HEK293 (cell line): ENCODE measurements around the gene FHIT.

Source experiments
- CTCF ChIA-PET: fragments of 350-600 bp; formaldehyde crosslinking; extraction: SDS; loops from one replicate; lab custom pipeline; 2021; ENCODE audit warnings: antibody characterized with exemption; lab: Yijun Ruan, JAX
- POLR2A ChIA-PET: fragments of 300-600 bp; formaldehyde crosslinking; extraction: SDS; loops from one replicate; lab custom pipeline; 2020; ENCODE audit warnings: antibody characterized with exemption, inconsistent platforms; lab: Yijun Ruan, JAX
- H3K27ac ChIP-seq: fragments of 200-500 bp; sonication (Bioruptor generic); 2 replicates; pipeline ENCODE4 v1.5.1; 2014; ENCODE audit warnings: low read depth, low read length, control low read depth, inconsistent platforms; ENCODE audit errors: extremely low read depth
- H3K36me3 ChIP-seq, 2 experiments: fragments of 200-500 bp in 1 of 2; sonication (Bioruptor generic) in 1 of 2; 1 replicate in 1 of 2; 2 replicates in 1 of 2; pipeline ENCODE4 v1.5.1; 2014 to 2017; ENCODE audit warnings: inconsistent platforms in 2 of 2, low read length in 2 of 2; ENCODE audit not compliant: control insufficient read depth in 2 of 2, insufficient read depth in 1 of 2
- H3K4me1 ChIP-seq: fragments of 200-500 bp; sonication (Bioruptor generic); 2 replicates; pipeline ENCODE4 v1.5.1; 2014; ENCODE audit warnings: mild to moderate bottlenecking, low read length, inconsistent platforms; ENCODE audit not compliant: control insufficient read depth, insufficient read depth
- H3K4me3 ChIP-seq: 2 replicates; pipeline ENCODE4 v1.5.1; 2011; ENCODE audit warnings: low read depth, mild to moderate bottlenecking, control low read depth, low read length, moderate library complexity
- H3K9me3 ChIP-seq: fragments of 200-500 bp; sonication (Bioruptor generic); 2 replicates; pipeline ENCODE4 v1.5.1; 2014; ENCODE audit warnings: low read depth, low read length, inconsistent platforms; ENCODE audit not compliant: control insufficient read depth, insufficient read depth
- GLI2 ChIP-seq: fragments of 450-650 bp; formaldehyde crosslinking; IDR thresholded peaks from 2 replicates; pipeline ENCODE4; 2017; ENCODE audit warnings: missing biosample characterization, missing genetic modification characterization, low read depth, borderline replicate concordance
- GLI4 ChIP-seq: fragments of 450-650 bp; formaldehyde crosslinking; IDR thresholded peaks from 2 replicates; pipeline ENCODE4 v1.5.1; 2016; ENCODE audit warnings: missing biosample characterization, missing genetic modification characterization
- KLF1 ChIP-seq: fragments of 450-650 bp; formaldehyde crosslinking; IDR thresholded peaks from 2 replicates; pipeline ENCODE4 v1.5.1; 2016; ENCODE audit warnings: missing biosample characterization, missing genetic modification characterization
- SCRT2 ChIP-seq: fragments of 450-650 bp; formaldehyde crosslinking; IDR thresholded peaks from 2 replicates; pipeline ENCODE4 v1.5.1; 2016; ENCODE audit warnings: missing biosample characterization, missing genetic modification characterization
- YY1 ChIP-seq: fragments of 450-650 bp; formaldehyde crosslinking; IDR thresholded peaks from 2 replicates; pipeline ENCODE4 v1.5.1; 2018; ENCODE audit warnings: missing biosample characterization, missing genetic modification characterization
- ZBTB8A ChIP-seq: fragments of 450-650 bp; formaldehyde crosslinking; IDR thresholded peaks from 2 replicates; pipeline ENCODE4 v1.5.1; 2016; ENCODE audit warnings: missing biosample characterization, missing genetic modification characterization
- ZFP3 ChIP-seq: fragments of 450-650 bp; formaldehyde crosslinking; IDR thresholded peaks from 2 replicates; pipeline ENCODE4 v1.5.1; 2016; ENCODE audit warnings: low read depth, missing biosample characterization, missing genetic modification characterization
- ZFP69B ChIP-seq: fragments of 450-650 bp; formaldehyde crosslinking; IDR thresholded peaks from 2 replicates; pipeline ENCODE4 v1.5.1; 2016; ENCODE audit warnings: missing biosample characterization, missing genetic modification characterization
- ZNF184 ChIP-seq: fragments of 450-650 bp; IDR thresholded peaks from 2 replicates; pipeline ENCODE4 v1.5.1; 2018; ENCODE audit warnings: missing biosample characterization, mild to moderate bottlenecking, missing genetic modification characterization
- ZNF302 ChIP-seq: fragments of 450-650 bp; formaldehyde crosslinking; IDR thresholded peaks from 2 replicates; pipeline ENCODE4 v1.5.1; 2016; ENCODE audit warnings: missing biosample characterization, missing genetic modification characterization, low read depth
- ZNF37A ChIP-seq: fragments of 450-650 bp; IDR thresholded peaks from 2 replicates; pipeline ENCODE4 v1.5.1; 2018; ENCODE audit warnings: missing biosample characterization, missing genetic modification characterization
- ZNF549 ChIP-seq: fragments of 450-650 bp; IDR thresholded peaks from 2 replicates; pipeline ENCODE4 v1.5.1; 2018; ENCODE audit warnings: missing biosample characterization, missing genetic modification characterization, mild to moderate bottlenecking, inconsistent platforms, moderate library complexity
- ZNF555 ChIP-seq: fragments of 450-650 bp; formaldehyde crosslinking; conservative IDR thresholded peaks from 2 replicates; pipeline ENCODE4 v1.5.1; 2017; ENCODE audit warnings: missing biosample characterization, mild to moderate bottlenecking, missing genetic modification characterization, inconsistent platforms
- ZNF585B ChIP-seq: fragments of 450-650 bp; formaldehyde crosslinking; IDR thresholded peaks from 2 replicates; pipeline ENCODE4 v1.5.1; 2016; ENCODE audit warnings: missing biosample characterization, missing genetic modification characterization
- ZNF610 ChIP-seq: fragments of 450-650 bp; formaldehyde crosslinking; IDR thresholded peaks from 2 replicates; pipeline ENCODE4 v1.5.1; 2016; ENCODE audit warnings: missing biosample characterization, missing genetic modification characterization, borderline replicate concordance
- ZNF629 ChIP-seq: fragments of 450-650 bp; formaldehyde crosslinking; IDR thresholded peaks from 2 replicates; pipeline ENCODE4 v1.5.1; 2017; ENCODE audit warnings: missing biosample characterization, missing genetic modification characterization
- ZNF777 ChIP-seq: fragments of 450-650 bp; formaldehyde crosslinking; IDR thresholded peaks from 2 replicates; pipeline ENCODE4 v1.5.1; 2017; ENCODE audit warnings: missing biosample characterization, missing genetic modification characterization, borderline replicate concordance
- ZNF830 ChIP-seq: fragments of 450-650 bp; IDR thresholded peaks from 2 replicates; pipeline ENCODE4 v1.5.0; 2018; ENCODE audit warnings: missing biosample characterization, missing genetic modification characterization, low read depth, mild to moderate bottlenecking, moderate library complexity
- ZSCAN30 ChIP-seq: fragments of 450-650 bp; IDR thresholded peaks from 2 replicates; pipeline ENCODE4 v1.5.1; 2018; ENCODE audit warnings: missing biosample characterization, mild to moderate bottlenecking, missing genetic modification characterization, moderate library complexity
- TF ChIP-seq, protein P1 (sequence below): fragments of 450-650 bp; formaldehyde crosslinking; IDR thresholded peaks from 2 replicates; pipeline ENCODE4 v1.5.1; 2016; ENCODE audit warnings: missing biosample characterization, missing genetic modification characterization
- TF ChIP-seq, protein P2 (sequence below): fragments of 450-650 bp; formaldehyde crosslinking; IDR thresholded peaks from 2 replicates; pipeline ENCODE4 v1.5.1; 2016; ENCODE audit warnings: missing biosample characterization, missing genetic modification characterization
- TF ChIP-seq, protein P3 (sequence below): IDR thresholded peaks from 2 replicates; pipeline ENCODE4 v1.6.1; 2011; ENCODE audit warnings: mild to moderate bottlenecking, low read depth, low read length, borderline replicate concordance
- TF ChIP-seq, protein P4 (sequence below): fragments of 450-650 bp; formaldehyde crosslinking; IDR thresholded peaks from 2 replicates; pipeline ENCODE4 v1.5.1; 2016; ENCODE audit warnings: missing biosample characterization, missing genetic modification characterization, borderline replicate concordance
- TF ChIP-seq, protein P5 (sequence below): fragments of 450-650 bp; formaldehyde crosslinking; IDR thresholded peaks from 2 replicates; pipeline ENCODE4 v1.5.1; 2016; ENCODE audit warnings: missing biosample characterization, missing genetic modification characterization

FHIT gene

DNA sequence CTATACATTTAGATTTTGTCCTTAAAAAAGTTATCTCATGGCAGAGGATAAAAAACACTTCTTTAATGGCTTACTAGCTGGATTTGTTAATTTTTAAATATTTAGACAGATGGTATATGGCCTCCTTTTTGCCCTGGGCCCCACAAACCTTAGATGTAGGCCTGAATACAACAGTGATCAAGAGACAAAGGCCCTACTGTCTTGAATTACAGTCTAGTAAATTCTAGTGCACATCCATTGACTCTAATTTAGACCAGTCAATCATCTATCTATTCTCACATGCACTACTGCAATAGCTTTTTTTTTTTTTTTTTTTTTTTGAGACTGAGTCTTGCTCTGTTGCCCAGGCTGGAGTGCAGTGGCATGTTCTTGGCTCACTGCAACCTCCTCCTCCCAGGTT is 452.8 kb downstream of the FHIT start (continued):
- TF ChIP-seq ZNF555 (no peak), ZFP3 (no peak), SCRT2 (tag by site-specific recombination) (no peak), ZNF549 (tag by site-specific recombination) (no peak), ZNF184 (tag by site-specific recombination) (no peak), ZNF610 (tag by site-specific recombination) (no peak)
- TF ChIP-seq, protein P1, sequence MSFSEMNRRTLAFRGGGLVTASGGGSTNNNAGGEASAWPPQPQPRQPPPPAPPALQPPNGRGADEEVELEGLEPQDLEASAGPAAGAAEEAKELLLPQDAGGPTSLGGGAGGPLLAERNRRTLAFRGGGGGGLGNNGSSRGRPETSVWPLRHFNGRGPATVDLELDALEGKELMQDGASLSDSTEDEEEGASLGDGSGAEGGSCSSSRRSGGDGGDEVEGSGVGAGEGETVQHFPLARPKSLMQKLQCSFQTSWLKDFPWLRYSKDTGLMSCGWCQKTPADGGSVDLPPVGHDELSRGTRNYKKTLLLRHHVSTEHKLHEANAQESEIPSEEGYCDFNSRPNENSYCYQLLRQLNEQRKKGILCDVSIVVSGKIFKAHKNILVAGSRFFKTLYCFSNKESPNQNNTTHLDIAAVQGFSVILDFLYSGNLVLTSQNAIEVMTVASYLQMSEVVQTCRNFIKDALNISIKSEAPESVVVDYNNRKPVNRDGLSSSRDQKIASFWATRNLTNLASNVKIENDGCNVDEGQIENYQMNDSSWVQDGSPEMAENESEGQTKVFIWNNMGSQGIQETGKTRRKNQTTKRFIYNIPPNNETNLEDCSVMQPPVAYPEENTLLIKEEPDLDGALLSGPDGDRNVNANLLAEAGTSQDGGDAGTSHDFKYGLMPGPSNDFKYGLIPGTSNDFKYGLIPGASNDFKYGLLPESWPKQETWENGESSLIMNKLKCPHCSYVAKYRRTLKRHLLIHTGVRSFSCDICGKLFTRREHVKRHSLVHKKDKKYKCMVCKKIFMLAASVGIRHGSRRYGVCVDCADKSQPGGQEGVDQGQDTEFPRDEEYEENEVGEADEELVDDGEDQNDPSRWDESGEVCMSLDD (tag by site-specific recombination): no peak

DNA sequence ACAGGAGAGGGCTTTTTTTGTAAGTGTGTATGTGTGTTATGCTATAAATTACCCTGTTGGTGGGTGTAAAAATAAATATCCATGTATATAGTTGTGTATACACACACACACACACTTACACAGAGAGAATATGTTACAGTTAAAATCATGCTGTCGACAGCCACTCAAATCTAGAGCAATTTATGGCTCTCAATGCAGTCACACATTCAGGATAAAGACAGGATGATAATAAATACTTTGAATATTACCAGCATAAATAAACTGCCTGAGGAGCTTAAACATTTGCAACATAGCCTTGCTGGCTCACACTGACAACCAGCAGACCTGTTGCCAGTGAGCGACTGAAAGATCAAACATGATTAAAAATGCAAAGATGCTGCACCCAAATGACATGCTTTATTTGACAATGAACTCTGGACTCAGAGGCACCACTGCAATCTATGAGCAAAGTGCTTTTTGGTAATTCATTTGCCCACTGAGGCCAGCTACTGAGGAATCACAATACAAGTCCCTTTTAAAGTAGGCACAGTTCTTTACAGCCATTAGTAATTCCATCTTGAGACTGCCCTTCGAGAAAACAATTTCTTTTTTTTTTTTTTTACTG is 458.9 kb downstream of the FHIT start:
- Histone ChIP-seq H3K4me3 (no peak overlapping the region), H3K4me1 (no peaks in the 10 kb centered on the region), H3K9me3 (no peaks in the 10 kb centered on the region), H3K36me3 (no peaks in the 10 kb centered on the region), H3K27ac (no peak overlapping the region)
- ChIA-PET CTCF (no interaction called here), POLR2A (no interaction called here)
- TF ChIP-seq, protein P2, sequence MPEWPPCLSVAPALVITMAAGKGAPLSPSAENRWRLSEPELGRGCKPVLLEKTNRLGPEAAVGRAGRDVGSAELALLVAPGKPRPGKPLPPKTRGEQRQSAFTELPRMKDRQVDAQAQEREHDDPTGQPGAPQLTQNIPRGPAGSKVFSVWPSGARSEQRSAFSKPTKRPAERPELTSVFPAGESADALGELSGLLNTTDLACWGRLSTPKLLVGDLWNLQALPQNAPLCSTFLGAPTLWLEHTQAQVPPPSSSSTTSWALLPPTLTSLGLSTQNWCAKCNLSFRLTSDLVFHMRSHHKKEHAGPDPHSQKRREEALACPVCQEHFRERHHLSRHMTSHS: no peak
- TF ChIP-seq ZFP69B (no peak), YY1 (no peak), ZSCAN30 (tag by site-specific recombination) (no peak), ZNF302 (no peak), ZBTB8A (tag by site-specific recombination) (no peak), ZNF629 (no peak), GLI2 (tag by site-specific recombination) (no peak), ZNF830 (tag by site-specific recombination) (no peak), ZNF777 (tag by site-specific recombination) (no peak), ZNF37A (tag by site-specific recombination) (no peak), GLI4 (tag by site-specific recombination) (no peak), KLF1 (tag by site-specific recombination) (no peak), ZNF585B (no peak)
- TF ChIP-seq, protein P3, sequence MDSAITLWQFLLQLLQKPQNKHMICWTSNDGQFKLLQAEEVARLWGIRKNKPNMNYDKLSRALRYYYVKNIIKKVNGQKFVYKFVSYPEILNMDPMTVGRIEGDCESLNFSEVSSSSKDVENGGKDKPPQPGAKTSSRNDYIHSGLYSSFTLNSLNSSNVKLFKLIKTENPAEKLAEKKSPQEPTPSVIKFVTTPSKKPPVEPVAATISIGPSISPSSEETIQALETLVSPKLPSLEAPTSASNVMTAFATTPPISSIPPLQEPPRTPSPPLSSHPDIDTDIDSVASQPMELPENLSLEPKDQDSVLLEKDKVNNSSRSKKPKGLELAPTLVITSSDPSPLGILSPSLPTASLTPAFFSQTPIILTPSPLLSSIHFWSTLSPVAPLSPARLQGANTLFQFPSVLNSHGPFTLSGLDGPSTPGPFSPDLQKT: no peak
- TF ChIP-seq, protein P4, sequence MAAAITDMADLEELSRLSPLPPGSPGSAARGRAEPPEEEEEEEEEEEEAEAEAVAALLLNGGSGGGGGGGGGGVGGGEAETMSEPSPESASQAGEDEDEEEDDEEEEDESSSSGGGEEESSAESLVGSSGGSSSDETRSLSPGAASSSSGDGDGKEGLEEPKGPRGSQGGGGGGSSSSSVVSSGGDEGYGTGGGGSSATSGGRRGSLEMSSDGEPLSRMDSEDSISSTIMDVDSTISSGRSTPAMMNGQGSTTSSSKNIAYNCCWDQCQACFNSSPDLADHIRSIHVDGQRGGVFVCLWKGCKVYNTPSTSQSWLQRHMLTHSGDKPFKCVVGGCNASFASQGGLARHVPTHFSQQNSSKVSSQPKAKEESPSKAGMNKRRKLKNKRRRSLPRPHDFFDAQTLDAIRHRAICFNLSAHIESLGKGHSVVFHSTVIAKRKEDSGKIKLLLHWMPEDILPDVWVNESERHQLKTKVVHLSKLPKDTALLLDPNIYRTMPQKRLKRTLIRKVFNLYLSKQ (tag by site-specific recombination): no peak
- TF ChIP-seq, protein P5, sequence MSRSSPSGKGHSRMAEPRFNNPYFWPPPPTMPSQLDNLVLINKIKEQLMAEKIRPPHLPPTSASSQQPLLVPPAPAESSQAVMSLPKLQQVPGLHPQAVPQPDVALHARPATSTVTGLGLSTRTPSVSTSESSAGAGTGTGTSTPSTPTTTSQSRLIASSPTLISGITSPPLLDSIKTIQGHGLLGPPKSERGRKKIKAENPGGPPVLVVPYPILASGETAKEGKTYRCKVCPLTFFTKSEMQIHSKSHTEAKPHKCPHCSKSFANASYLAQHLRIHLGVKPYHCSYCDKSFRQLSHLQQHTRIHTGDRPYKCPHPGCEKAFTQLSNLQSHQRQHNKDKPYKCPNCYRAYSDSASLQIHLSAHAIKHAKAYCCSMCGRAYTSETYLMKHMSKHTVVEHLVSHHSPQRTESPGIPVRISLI (tag by site-specific recombination): no peak
